Endothelial cell of umbilical vein (primary cell): Measurements from ENCODE around the gene UBE2D2. TPM values are rescaled to one million over a fixed set of nuclear protein-coding genes. Genes with fewer than 3 reads are reported as not detected.

Experiments
- Bru-seq: library from RNA; stranded (reverse); fragments of 400-500 nt; gene quantifications from one replicate; lab custom pipeline; 2021; lab: Mats Ljungman, UMichigan
- BruChase-seq, 2 experiments: library from RNA; stranded (reverse); fragments of 400-500 nt; gene quantifications; one replicate each; lab custom pipeline; 2021; lab: Mats Ljungman, UMichigan
- BruUV-seq: library from RNA; stranded (reverse); fragments of 400-500 nt; replicated peaks from 2 replicates; lab custom pipeline; 2021; lab: Mats Ljungman, UMichigan
- CTCF ChIA-PET: fragments of 300-600, 350-600 bp; sonication (Branson Sonifier 250); formaldehyde crosslinking; loops from one replicate; lab custom pipeline; 2021; ENCODE audit warnings: antibody characterized with exemption, inconsistent platforms; lab: Charles Lee
- POLR2A ChIA-PET: fragments of 300-600, 350-600 bp; sonication (Branson Sonifier 250); formaldehyde crosslinking; loops from one replicate; lab custom pipeline; 2021; ENCODE audit warnings: antibody characterized with exemption, inconsistent platforms; lab: Charles Lee
- DNase-seq: peaks from one replicate; pipeline ENCODE4 v3.0.0-alpha.2; 2011; ENCODE audit warnings: low read depth, low spot score
- FAIRE-seq: peaks from 2 replicates; lab custom pipeline; 2011; peaks lifted over from hg19 to GRCh38; lab: Jason Lieb, UNC
- H2AFZ ChIP-seq: 2 replicates; pipeline ENCODE4 v1.6.0; 2012; ENCODE audit warnings: low read depth, low read length, control low read depth, inconsistent platforms
- H3K27ac ChIP-seq: 2 replicates; pipeline ENCODE4 v1.5.1; 2011; ENCODE audit warnings: low read depth, mild to moderate bottlenecking, control low read depth, low read length, moderate library complexity; ENCODE audit not compliant: insufficient read depth
- H3K27me3 ChIP-seq, 2 experiments: 2 replicates each; pipeline versions ENCODE4 v1.6.0 to v1.6.1; 2011; ENCODE audit warnings: low read length in 2 of 2, mixed read lengths in 1 of 2; ENCODE audit not compliant: control insufficient read depth in 2 of 2, insufficient read depth in 2 of 2
- H3K36me3 ChIP-seq, 2 experiments: 2 replicates in 1 of 2; 3 replicates in 1 of 2; pipeline ENCODE4 v1.5.1; 2011; ENCODE audit warnings: low read length in 2 of 2, mild to moderate bottlenecking in 1 of 2, moderate library complexity in 1 of 2; ENCODE audit not compliant: control insufficient read depth in 2 of 2, insufficient read depth in 2 of 2; ENCODE audit errors: extremely low read depth in 1 of 2
- H3K4me1 ChIP-seq: 3 replicates; pipeline ENCODE4 v1.5.1; 2011; ENCODE audit warnings: mild to moderate bottlenecking, low read length; ENCODE audit not compliant: control insufficient read depth, insufficient read depth; ENCODE audit errors: extremely low read depth
- H3K4me2 ChIP-seq: 2 replicates; pipeline ENCODE4 v1.6.1; 2011; ENCODE audit warnings: low read length, control low read depth, mixed read lengths; ENCODE audit not compliant: insufficient read depth
- H3K4me3 ChIP-seq, 3 experiments: fragments of 200-600 bp in 1 of 3; sonication (generic), shearing (Covaris generic) in 1 of 3; replicated peaks in 1 of 3; 2 replicates each; pipeline ENCODE4 v1.5.1; 2011 to 2016; ENCODE audit warnings: control low read depth in 3 of 3, low read length in 3 of 3, mild to moderate bottlenecking in 2 of 3, inconsistent platforms in 1 of 3, low read depth in 1 of 3, moderate library complexity in 1 of 3; ENCODE audit not compliant: insufficient read depth in 1 of 3
- H3K79me2 ChIP-seq: 2 replicates; pipeline ENCODE4 v1.6.0; 2012; ENCODE audit warnings: low read length, inconsistent platforms; ENCODE audit not compliant: control insufficient read depth, insufficient read depth
- H3K9ac ChIP-seq: replicated peaks from 2 replicates; pipeline ENCODE3; 2011; ENCODE audit warnings: low read length, control low read depth; ENCODE audit not compliant: insufficient read depth; ENCODE audit errors: extremely low read depth
- H3K9me1 ChIP-seq: replicated peaks from 3 replicates; pipeline ENCODE4 v1.6.0; 2011; ENCODE audit warnings: mild to moderate bottlenecking, low read length; ENCODE audit not compliant: control insufficient read depth, insufficient read depth; ENCODE audit errors: extremely low read depth
- H3K9me3 ChIP-seq: replicated peaks from 2 replicates; pipeline ENCODE4 v1.5.1; 2012; ENCODE audit warnings: low read length, inconsistent platforms; ENCODE audit not compliant: control insufficient read depth, insufficient read depth
- H4K20me1 ChIP-seq: replicated peaks from 2 replicates; pipeline ENCODE3; 2011; ENCODE audit warnings: mild to moderate bottlenecking, low read length; ENCODE audit not compliant: control insufficient read depth, insufficient read depth; ENCODE audit errors: extremely low read depth
- CTCF ChIP-seq, 2 donors: IDR thresholded peaks; 1 replicate in 1 of 2; 2 replicates in 1 of 2; pipeline ENCODE4 v1.5.1; 2011; ENCODE audit warnings: low read length in 2 of 2, mild to moderate bottlenecking in 2 of 2, moderate library complexity in 2 of 2, control low read depth in 1 of 2, inconsistent platforms in 1 of 2, low read depth in 1 of 2; ENCODE audit not compliant: insufficient read depth in 1 of 2; ENCODE audit errors: extremely low read depth in 1 of 2
- EZH2 ChIP-seq: IDR thresholded peaks from 2 replicates; pipeline ENCODE4 v1.6.1; 2012; ENCODE audit warnings: borderline replicate concordance, low read depth, mild to moderate bottlenecking, moderate library complexity, low read length, inconsistent platforms; ENCODE audit not compliant: severe bottlenecking
- FOS ChIP-seq: IDR thresholded peaks from 2 replicates; pipeline ENCODE4 v1.6.1; 2011; ENCODE audit warnings: mild to moderate bottlenecking, low read length, moderate library complexity, borderline replicate concordance; ENCODE audit not compliant: insufficient read depth
- GATA2 ChIP-seq: IDR thresholded peaks from 2 replicates; pipeline ENCODE4 v1.7.0; 2011; ENCODE audit warnings: low read depth, mild to moderate bottlenecking, moderate library complexity, mixed read lengths, low read length; ENCODE audit not compliant: insufficient read length, insufficient read depth
- JUN ChIP-seq: IDR thresholded peaks from 2 replicates; pipeline ENCODE4 v1.6.1; 2011; ENCODE audit warnings: borderline replicate concordance, low read depth; ENCODE audit not compliant: insufficient read length, insufficient read depth
- MAX ChIP-seq: IDR thresholded peaks from 2 replicates; pipeline ENCODE4 v1.6.1; 2011; ENCODE audit not compliant: insufficient read depth, insufficient read length
- MYC ChIP-seq: IDR thresholded peaks from one replicate; pipeline ENCODE4 v1.6.1; 2011; ENCODE audit warnings: mild to moderate bottlenecking, low read depth, low read length
- POLR2A ChIP-seq: IDR thresholded peaks from 2 replicates; pipeline ENCODE4 v1.6.1; 2012; ENCODE audit warnings: low read depth, mild to moderate bottlenecking, control low read depth, low read length
- POLR2AphosphoS5 ChIP-seq: IDR thresholded peaks from 2 replicates; pipeline ENCODE4 v1.6.1; 2012; ENCODE audit warnings: low read depth, mild to moderate bottlenecking, control low read depth, low read length, moderate library complexity; ENCODE audit not compliant: insufficient read depth
- dilution Hi-C: fragments of 300-500 bp; cut with MboI; formaldehyde crosslinking; loops from one replicate; pipeline ENCODE4 v1.15.0; 2019; ENCODE audit warnings: low sequenced_read_pairs; ENCODE audit not compliant: extremely low pct_ligation_motif_present
- intact Hi-C: fragments of 100-400 bp; cut with micrococcal nuclease; formaldehyde crosslinking; loops from one replicate; pipeline ENCODE4 v1.10.0; 2022
- long read RNA-seq: library from polyadenylated mRNA; stranded (forward); transcript quantifications from one replicate; pipeline ENCODE4 v2.0.0, GENCODE V29; 2021
- polyA minus RNA-seq, 3 experiments: library from RNA; depleted of rRNA, polyadenylated mRNA; stranded (reverse); fragments of >200 nt; gene quantifications; 1 replicate in 1 of 3; 2 replicates in 2 of 3; pipeline ENCODE4 v1.2.3, GENCODE V29; 2011
- polyA plus RNA-seq, 4 experiments: library from polyadenylated mRNA; depleted of rRNA in 3 of 4; stranded (reverse) in 3 of 4; unstranded in 1 of 4; fragments of >200 nt; gene quantifications; 2 replicates each; pipeline versions ENCODE4 v1.2.1 to v1.2.3, GENCODE V29; 2011 to 2012; ENCODE audit warnings: missing spikeins in 1 of 4
- total RNA-seq: library from RNA; stranded (reverse); gene quantifications from 2 replicates; pipeline ENCODE4 v1.2.3, GENCODE V29; 2021

The UBE2D2 gene
- 156 and 172 TPM in 2 replicates for total RNA-seq
- 45.0 and 50.6 TPM in 2 replicates for polyA plus RNA-seq
- 48.2 and 52.7 TPM in 2 replicates for polyA plus RNA-seq (2011; cell fraction: cytosol; rRNA removed)
- polyA plus RNA-seq (2011; cell fraction: nucleus; rRNA removed) = 26.6 and 30.5 TPM in 2 replicates
- 153 and 176 TPM in 2 replicates for polyA plus RNA-seq (2012)
- polyA minus RNA-seq = 36.8 and 41.5 TPM in 2 replicates
- polyA minus RNA-seq (2011; cell fraction: cytosol; rRNA and poly(A)+ RNA removed) = 39.3 TPM
- 22.9 and 23.8 TPM in 2 replicates for polyA minus RNA-seq (2011; cell fraction: nucleus; rRNA and poly(A)+ RNA removed)
- percentile 87 among the genes with signal in this experiment for Bru-seq, nascent RNA
- percentile 87 among the genes with signal in this experiment for BruChase-seq, experiment 1, labeled RNA remaining after a 6-hour chase
- percentile 86 among the genes with signal in this experiment for BruChase-seq, experiment 2, labeled RNA remaining after a 2-hour chase
- long read RNA-seq, transcript UBE2D2-202 (7 exons, 2,702 nt) = major isoform, 272 of 310 reads
- long read RNA-seq, partial matches to known transcripts = 5 of 310 reads
- long read RNA-seq, other reads (novel, unspliced or antisense) = 33 of 310 reads

GRCh38 chr5:139560752-139561654 lies at the start of gene UBE2D2:
UBE2D2 (plus strand) TSS chr5:139561339; CDS start chr5:139561792, 453 bp downstream.
- Histone ChIP-seq H3K9ac (peak within 1 kb of the TSS; percentile 90), H3K4me2 (peak within 1 kb of the TSS; percentile 99), H3K4me1 (peaks cover 31% of the 10 kb centered on the region), H3K79me2 (peaks cover 46% of the 10 kb centered on the region), H3K9me1 (no peaks in the 10 kb centered on the region), H4K20me1 (peaks cover 13% of the 10 kb centered on the region), H3K36me3 (no peaks in the 10 kb centered on the region), H2AFZ (peak within 1 kb of the TSS; percentile 98), H3K9me3 (no peaks in the 10 kb centered on the region), H3K27me3 (no peaks in the 10 kb centered on the region), H3K4me3 (peak within 1 kb of the TSS; percentile 71 to 92 (median 85)), H3K27ac (peak within 1 kb of the TSS; percentile 82)
- POLR2A ChIA-PET = interaction anchor here (0.5 to 2.3 kb wide), 11 partner anchors 10 to 99 kb away, joined by 3 to 6 read pairs (median 3); partner anchors contain the start of genes CXXC5, ECSCR and STING1
- DNase-seq (peak; percentile 97), FAIRE-seq (peak; percentile 94)
- dilution Hi-C loops = no loop called here
- peak; percentile 37 for TF ChIP-seq MAX
- no peak for TF ChIP-seq JUN
- TF ChIP-seq MYC = no peak
- no peak for TF ChIP-seq EZH2
- TF ChIP-seq POLR2A = peak; percentile 89
- TF ChIP-seq FOS = peak; percentile 45
- no peak for TF ChIP-seq CTCF (IDR thresholded peaks at IDR 0.05; ENCODE audit: extremely low read depth in 1 of 2, insufficient read depth in 1 of 2, low read depth in 1 of 2, low read length in 2 of 2)
- TF ChIP-seq GATA2 = no peak
- peak; percentile 89 for TF ChIP-seq POLR2AphosphoS5
- CTCF ChIA-PET = interaction anchor here (0.5 to 6.6 kb wide), 11 partner anchors 8 to 143 kb away, joined by 3 to 57 read pairs (median 3); partner anchors contain the start of gene DNAJC18
- intact Hi-C loops = loop anchor here (1.0 kb wide), 3 partner anchors 43 to 139 kb away; partner anchors contain the start of gene ECSCR
- TSS peak; percentile 94 for BruUV-seq
